GM19328 (cell line): ENCODE results near the gene NTM.

Source experiments
- ATAC-seq: cut with Tn5 transposase; IDR thresholded peaks from one replicate; pipeline ENCODE4 v1.9.1; 2021; ENCODE audit warnings: mild to moderate bottlenecking, moderate library complexity; ENCODE audit not compliant: unreplicated experiment

NTM gene

DNA sequence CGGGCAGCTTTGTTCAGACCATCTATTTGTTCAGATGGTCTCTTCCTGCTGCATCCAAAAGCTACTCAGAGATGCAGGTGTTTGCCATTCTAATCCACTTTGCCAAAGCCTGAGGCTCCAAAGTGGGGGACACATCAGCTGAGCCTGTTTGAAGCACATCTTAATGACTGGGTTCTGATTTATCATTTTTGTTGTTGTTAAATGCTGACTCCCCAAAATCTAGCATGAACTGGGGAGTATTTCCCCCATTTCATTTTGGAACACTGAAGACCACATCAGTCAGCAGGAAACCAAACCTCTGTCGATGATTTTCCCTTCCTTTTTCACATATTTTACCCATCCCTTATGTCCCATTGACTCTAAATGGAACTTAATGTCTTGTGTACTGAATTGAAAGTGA, 262.6 kb downstream of the NTM start:
- no peak for ATAC-seq

DNA sequence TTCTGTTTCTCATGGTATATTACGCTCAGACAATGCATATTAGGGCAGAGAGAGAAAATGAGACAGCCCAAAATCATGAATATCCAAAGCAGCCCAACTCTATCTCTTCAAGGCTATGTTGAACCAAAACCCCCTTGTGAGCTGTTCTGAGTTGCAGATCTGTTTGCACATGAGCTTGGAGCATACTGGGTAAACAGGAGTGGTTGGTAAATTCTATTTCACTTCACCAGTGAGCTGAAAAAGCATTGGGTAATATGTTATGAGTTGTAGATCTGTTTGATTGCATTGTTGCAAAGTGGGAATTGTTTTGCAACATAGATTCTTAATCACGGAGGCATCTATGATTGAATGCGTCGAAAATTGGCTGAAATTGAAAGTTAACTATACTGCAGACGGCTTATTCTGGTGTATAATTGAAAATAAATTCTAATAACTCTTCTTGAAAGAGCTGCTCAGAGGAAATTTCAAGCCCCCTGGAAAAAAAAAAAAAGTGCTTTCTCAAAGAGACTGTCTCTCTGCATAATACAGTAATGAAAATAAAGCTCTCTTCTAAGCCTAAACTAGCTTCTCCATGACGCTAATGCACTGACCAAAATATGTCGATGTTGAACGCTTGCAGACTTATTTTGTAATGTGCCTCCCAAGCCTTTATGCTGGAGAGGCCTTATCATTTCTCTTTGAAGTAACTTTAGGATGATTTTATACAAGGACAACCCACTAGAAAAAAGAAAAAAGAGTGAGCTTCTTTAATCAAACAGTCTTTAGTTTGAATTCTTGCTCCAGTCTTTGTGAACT, 263.7 kb downstream of the NTM start:
- no peak for ATAC-seq

DNA sequence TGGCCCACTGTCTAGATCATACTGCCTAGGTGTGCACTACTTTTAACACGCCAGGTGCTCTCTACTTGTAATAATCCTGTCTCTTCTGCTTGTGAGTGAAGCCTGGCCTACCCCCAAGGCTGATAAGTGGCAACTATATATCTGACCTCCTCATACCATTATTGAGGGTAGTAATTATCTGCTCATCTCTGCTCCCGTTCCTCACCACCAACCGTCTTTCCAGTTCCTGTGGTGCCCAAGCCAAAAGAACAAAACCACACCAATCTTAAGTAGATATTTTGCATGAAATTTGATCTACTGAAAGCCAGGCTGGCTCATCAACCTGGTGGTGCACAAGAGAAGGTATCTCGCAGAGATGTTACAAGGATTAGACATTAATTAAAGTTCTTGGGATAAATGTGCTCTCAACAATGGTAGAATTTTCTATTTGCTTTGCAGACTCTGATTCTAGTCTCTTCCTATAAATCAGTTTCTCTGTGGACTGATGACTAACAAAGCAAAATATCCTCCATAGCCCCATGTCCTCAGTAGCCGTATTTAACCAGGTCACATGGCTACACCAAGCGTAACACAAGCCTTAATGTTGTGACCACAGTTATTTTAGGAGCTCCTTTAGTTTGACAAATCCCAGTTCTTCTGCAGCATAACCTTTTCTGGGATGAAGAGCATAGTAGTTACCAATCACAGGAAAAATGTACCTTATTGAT, 267.2 kb downstream of the NTM start:
- no peak for ATAC-seq

DNA sequence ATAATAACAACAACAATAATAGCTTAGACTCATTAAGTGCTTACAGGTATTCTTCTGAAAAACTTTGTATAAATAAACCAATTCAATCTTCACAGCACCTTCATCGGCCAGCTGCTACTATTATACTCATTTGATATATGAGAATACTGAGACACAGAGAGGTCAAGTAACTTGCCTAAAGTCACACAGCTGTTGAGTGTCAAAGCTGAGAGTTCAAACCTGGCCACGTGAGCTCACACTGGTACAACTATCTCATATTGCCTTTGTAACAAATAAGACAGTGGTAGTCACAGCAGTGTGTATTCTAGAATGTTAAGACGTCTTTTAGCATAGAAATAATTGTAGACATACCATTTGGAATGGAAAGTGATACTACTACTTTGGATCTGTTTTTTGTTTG, 268.5 kb downstream of the NTM start:
- no peak for ATAC-seq

DNA sequence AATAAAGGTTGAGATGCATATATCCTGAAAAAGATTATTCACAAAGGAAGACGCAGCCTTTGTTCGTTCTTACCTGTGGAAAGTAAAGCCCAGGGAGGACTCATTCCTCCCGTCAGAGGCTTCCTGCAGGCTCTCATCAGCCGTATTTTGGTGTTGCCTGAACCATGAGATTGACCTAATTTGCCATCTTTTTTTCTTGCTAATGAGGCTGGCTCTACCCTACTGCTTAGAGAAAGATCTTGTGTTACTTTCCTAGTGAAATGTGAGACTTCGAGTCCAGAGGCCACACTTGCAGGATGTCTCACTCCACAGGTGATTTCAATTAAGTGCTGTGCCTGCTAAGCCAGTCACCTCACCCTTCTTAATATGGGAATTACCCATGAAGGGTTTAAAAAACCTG, 269.9 kb downstream of the NTM start:
- ATAC-seq: no peak

DNA sequence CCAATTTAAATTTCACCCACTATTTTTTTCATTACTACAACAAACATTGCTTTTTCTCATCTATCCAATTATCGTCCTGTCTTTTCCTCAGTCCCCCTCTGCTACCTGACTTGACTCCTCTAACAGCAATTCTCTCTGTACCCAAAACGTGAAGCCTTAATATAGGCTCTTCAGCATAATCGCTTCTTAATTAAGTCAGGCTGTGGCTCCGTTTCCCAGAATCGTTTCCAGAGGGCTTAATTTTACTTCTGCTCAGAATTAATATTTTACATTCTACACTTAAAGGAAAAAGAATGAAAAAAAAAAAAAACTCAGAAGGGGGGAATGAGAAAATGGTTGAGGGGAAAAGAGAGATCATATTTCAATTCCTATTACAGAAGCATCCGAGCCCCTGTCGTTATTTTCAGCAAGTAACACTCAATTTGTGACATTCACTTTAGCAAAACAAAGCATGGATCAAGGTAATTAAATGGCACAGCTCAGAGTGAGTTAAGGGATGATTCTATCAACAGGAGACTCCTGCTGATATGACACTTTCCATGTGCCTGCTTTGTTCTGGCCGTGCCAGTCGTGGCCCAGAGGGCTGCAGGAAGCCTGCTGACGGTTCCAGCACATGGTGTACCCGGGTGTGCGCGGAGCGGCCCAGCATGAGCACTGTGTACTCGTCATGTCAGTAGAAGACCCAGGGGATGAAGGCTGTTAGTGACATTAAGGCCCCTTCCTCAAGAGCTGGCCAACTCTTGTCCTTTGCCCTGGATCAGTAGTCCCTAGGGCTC, 272.5 kb downstream of the NTM start:
- ATAC-seq: no peak

DNA sequence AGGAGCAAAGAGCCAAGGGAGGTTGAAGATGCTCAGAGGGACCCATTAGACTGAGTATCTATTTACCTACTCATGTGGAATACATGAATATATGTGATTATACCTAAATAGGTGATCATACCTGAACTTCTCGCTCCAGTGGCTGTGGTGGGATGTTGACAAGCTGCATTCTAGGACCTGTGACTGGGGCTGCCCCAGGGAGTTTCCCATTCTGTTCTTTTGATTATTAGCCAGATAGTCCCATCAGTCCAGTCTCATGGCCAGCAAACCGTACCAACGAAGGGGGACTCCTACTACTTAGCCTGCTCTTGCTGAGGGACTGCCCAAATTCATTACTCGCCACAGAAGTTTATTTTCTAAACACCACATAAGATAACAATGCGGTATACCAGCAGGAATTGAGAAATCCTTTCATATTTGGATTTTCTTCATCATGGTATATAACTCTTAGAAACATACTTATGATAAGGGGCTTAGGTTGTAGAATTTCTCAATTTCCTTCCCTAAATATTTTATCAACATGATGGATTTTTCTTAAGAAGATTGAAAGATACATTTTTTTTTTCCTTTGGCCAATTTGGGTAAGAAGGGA, 273.9 kb downstream of the NTM start:
- no peak for ATAC-seq

DNA sequence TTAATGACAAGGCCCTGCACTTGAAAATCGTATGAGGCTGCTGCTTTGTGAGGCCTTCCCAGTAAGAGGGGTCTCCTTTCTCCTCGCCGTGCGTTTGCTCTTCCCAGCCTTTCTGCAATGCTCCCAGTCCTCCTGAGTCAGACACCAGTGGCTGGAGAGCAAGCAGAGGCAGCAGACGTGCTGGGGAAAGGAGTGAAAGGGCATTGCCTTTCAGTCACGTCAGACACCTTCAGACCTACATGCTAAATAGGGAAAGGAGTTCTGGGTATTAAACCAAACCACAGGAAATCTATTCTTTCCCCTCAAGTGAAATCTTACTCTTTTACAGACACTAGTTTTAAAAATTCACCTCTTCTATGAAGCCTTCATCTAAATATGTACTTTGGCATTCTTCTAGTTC, 274.8 kb downstream of the NTM start:
- no peak for ATAC-seq

DNA sequence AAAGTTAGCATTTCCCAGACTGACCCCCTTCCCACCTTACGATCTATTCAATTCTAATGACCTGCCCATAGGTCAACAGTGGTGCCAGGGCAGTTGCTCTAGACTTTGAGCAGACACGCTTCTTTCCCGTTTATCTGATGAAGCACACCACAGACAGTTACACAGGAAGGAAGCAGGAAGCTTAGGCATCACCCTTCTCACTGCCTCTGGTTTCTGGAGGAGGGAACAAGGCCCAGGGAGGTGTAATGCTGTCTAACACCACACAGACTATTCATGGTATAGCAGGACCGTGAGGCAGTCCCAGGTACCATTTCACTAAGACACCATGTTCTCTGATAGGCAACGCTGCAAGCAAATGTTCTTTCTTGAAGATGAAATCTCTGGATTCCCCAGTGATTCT, 279.4 kb downstream of the NTM start:
- ATAC-seq: no peak

DNA sequence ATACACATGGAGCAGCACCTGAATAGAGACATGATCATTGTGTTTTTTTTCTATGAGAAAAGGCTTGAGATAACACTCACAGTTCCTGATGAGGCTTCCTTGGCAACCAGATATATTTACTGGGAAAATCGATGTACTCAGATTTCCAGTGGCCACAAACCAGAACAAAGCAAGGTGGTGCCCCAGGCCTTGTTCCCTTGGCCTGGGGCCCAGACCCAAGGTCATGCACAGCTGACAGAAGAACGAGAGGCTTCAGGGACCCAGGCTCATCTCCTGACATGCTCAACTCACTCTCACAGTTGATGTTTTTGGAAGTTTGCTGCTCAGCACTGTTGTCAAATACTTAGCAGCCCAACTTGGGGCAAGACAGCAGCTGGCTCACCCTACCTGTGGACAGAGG, 281.8 kb downstream of the NTM start:
- ATAC-seq: no peak

DNA sequence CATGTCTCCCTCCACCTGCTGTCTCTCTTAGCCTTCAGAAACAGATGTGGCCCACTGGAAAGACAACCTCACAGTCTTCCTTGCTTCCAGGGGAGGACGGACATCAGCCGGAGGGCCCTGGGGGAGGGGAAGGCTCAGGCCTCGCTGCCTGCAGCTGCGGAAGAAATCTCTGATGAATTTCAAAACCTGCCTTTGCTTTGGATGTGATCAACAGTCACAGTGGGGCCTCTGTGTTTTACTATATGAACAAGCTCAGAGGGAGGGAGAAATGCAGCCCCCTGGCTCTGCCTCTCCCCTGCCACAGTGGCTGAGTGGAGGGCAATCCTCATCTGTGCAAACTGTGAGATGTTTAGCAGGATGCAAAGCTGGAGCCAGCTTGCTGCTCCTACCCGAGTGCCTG, 282.8 kb downstream of the NTM start:
- no peak for ATAC-seq

DNA sequence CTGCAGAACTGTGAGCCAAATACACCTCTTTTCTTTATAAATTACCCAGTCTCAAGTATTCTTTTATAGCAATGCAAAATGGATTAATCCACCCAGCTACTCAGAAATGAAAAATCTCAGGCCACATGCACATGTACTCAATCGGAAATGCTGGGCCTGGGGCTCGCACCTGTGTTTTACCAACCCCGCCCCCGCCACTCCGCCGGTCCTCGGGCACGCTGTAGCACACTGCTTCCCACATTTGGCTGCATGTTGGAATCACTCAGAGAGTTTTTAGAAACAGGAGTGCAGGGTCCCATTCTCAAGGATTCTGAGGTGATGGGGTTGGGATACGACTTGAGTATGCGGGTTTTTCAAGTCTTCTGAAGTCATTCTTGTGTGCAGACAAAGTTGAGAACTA, 284.4 kb downstream of the NTM start:
- no peak for ATAC-seq

DNA sequence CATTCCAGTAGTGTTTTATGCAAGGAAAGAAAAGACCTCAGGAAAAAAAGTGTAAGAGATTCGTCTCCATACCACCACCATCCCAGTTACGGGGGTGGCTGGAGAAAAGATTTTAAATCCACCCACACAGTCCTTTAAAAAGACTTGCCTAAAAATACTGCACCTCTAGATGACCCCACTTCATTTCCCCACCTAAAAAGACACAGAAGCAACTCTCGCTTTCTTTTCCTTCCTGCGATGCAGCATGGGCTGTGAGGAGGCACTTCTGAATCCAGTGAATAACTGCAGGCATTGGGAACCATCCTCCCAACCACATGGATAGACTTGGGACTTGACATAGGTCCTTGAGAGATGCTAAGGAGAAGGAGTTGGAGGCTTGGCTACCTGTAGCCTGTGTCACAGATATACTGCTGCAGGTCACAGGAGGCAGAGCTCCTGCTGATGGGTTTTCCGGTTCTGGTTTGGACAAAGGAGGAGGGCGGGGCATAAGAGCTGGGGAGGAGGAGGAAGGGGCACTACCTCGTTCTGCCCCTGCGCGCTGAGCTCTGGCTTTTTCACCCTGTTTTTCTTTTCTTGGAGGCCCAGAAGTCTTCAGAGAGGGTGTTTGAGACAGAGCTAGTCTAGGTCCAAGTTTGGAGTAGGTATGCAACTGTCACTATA, 285.9 kb downstream of the NTM start:
- no peak for ATAC-seq

DNA sequence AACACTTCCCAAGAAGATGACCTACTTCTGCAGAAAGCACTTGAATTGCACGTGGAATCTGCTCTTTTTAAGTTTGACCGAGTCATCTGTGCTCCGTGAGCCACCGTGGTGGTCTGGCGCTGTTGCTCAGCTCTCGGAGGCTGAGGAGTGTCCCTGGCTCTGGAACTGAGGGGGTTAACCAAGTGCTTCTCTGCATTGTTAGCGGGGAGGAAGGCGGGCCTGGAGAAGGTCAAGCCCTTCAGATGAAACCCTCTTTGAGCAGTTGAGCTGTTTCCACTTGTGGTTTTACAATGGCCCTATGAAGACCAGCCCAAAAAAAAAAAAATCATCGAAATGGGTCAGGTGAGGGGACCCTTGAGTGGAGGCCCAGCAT, 286.4 kb downstream of the NTM start:
- ATAC-seq: no peak

DNA sequence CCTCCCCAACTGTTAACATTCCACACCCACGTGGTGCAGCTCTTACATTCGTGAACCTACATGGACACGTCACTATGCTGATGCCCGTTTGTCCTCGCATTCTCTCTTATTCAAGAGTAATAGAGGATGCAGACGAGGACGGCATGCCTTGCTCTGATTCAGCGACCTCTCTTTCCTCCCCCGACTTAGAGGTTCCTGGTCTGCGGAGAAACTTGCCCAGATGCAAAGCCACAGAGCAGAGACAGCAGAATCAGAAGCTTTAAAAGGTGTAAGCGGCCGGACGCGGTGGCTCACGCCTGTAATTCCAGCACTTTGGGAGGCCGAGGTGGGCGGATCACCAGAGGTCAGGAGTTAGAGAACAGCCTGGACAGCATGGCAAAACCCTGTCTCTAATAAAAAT, 288.0 kb downstream of the NTM start:
- no peak for ATAC-seq

DNA sequence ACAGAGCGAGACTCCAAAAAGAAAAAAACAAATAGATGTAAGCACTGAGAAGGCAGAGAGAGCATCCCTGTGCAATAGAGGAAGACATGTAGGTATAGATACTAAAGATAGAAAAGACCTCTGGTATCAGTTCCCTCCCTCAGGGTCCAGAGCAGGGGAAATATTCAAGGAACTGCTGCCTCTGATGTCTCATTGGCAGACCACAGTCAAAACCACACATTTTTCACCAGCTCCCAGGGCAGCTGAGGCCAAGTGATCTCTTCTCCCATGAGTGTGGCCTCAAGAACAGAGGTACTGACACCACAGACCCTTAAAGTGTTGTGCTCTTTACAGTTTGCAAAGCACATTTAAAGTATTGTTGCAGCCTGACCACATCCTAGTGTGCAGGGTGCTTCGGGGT, 288.5 kb downstream of the NTM start:
- ATAC-seq: no peak

DNA sequence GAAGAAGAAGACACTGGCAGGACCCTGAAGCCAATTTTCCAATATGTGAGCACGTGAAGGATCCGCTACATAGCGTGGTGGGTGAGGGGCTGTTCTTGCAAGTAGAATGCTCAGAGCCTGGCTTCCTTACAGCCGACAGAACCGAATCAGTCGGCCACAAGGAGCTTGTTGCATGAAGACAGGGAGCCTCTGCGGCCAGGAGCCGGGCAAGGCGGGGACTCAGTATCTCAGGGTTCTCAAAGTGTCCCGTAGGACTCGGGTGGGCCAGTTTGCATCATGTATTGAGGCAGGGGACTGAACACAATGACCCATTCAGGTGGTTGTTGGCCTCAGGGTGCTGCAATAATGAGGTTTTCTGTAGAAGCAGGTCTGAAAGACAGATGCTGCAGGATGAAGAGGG, 289.5 kb downstream of the NTM start:
- no peak for ATAC-seq

DNA sequence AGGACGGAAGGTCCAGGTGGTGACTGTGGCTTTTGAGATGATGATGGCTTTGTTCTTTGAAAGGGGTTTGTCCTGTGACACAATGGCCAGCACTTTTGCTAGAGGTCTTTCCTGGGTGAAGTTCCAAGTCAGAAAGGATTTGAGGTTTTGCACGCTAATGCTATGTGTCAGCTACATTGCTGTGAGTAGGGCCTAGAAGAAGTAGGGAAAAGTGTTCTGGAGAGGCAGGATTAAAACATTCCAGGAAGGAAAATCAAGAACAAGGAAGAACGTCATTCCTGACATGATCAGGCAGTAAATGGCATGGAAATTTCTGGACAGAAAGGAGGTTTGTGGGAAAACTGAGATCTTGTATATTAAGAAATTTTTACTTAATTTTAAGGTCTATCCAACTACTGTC, 290.7 kb downstream of the NTM start:
- no peak for ATAC-seq

DNA sequence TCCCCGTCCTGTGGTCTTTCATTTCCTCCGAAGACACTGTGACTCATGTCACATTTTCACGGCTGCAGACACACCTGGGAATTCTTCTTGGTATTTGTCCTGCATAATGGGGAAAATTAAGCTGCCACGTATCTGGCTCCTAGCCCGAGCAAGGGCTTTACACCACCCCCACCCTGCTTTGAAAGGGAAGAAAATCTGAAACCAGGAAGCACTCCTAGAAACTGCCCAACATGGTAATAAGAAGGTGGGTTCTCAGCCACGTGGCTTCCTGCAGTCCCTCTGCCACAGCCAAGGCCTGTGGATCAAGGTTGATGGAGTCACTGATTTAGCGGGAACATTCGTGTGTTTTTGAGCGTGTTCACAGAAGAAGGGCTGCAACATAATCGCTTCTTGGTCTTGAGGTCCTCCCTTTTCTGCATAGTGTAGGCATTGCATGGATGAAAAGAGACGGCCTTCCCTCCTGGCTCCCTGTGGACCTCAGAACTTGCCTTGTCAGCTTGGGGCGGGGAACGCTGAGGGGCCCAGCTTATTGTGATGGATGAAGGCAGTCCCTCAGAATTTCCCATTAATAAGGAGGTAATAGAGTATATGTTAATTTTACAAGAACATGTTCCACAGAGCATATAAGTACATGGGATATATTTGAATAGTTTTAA, 292.0 kb downstream of the NTM start:
- ATAC-seq: no peak

DNA sequence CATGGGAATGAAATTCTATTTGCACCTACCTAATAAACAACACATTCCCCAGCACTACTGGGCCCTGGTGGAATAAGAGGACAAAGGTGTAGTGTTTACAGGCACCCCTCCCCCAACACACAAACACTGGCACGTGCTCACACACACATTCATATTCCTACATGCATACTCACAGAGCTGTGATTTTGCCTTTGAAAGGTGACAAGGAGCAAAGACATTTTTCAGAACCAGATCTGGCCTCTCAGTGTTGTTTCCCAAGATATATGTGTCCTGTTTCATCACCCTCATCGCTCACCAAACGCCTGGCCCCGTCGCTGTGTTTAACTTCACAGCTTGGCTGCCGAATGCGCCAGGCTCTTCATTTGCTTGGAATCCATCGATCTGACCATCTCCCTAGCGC, 292.6 kb downstream of the NTM start:
- no peak for ATAC-seq
